ENCODE results near the gene LGR5. TPM values are rescaled to one million over a fixed set of nuclear protein-coding genes. Genes with fewer than 3 reads are reported as not detected.

The LGR5 gene
- total and polyA plus RNA-seq, 2 donors (not counting 1 experiment from before 2014, with no cell fraction given), result not detected

GRCh38 chr12:71578694-71579258 lies 139.2 kb downstream of the LGR5 start:
- H3K27ac ChIP-seq (ENCODE audit: insufficient read depth, low read length), result no peak overlapping the region
- H3K4me2 ChIP-seq (ENCODE audit: extremely low read depth, insufficient read depth, low read length), result no peak overlapping the region
- no peak overlapping the region for H3K9ac ChIP-seq (ENCODE audit: insufficient read depth, low read length)
- H3K36me3 ChIP-seq (ENCODE audit: control insufficient read depth, insufficient read depth, low read length), result no peaks in the 10 kb centered on the region
- H3K27me3 ChIP-seq (ENCODE audit: control insufficient read depth, insufficient read depth, low read length), result no peaks in the 10 kb centered on the region
- H3K79me2 ChIP-seq (ENCODE audit: control insufficient read depth, insufficient read depth, low read length), result no peaks in the 10 kb centered on the region
- no peak for DNase-seq (ENCODE audit: low read depth in 2 of 2)
- H4K20me1 ChIP-seq (ENCODE audit: control insufficient read depth, extremely low read depth, insufficient read depth, low read length), result no peaks in the 10 kb centered on the region
- H3K4me3 ChIP-seq (replicated peaks in 1 of 4; ENCODE audit: control extremely low read depth in 1 of 4, insufficient read depth in 1 of 4, low read depth in 3 of 4, low read length in 4 of 4), result no peak overlapping the region
- H3K4me1 ChIP-seq (ENCODE audit: control insufficient read depth, extremely low read depth, insufficient read depth, low read length), result no peaks in the 10 kb centered on the region
- no peak overlapping the region for H2AFZ ChIP-seq (ENCODE audit: low read length)
- TF ChIP-seq EZH2 (IDR thresholded peaks at IDR 0.05; ENCODE audit: low read length, missing control alignments) (no peak), CTCF (conservative IDR thresholded peaks at IDR 0.05 in 1 of 2, IDR thresholded peaks at IDR 0.05 in 1 of 2; ENCODE audit: low read depth in 1 of 2, low read length in 2 of 2) (no peak)
- no peaks in the 10 kb centered on the region for H3K9me3 ChIP-seq (ENCODE audit: control insufficient read depth, insufficient read depth, low read depth, low read length)

- Histone ChIP-seq H3K9ac (ENCODE audit: insufficient read depth, low read length) (no peak overlapping the region), H4K20me1 (ENCODE audit: control insufficient read depth, extremely low read depth, insufficient read depth, low read length) (no peaks in the 10 kb centered on the region), H3K4me1 (ENCODE audit: control insufficient read depth, extremely low read depth, insufficient read depth, low read length) (no peaks in the 10 kb centered on the region)
Measured at GRCh38 chr12:71581206-71581605, 141.6 kb downstream of the LGR5 start.

GRCh38 chr12:71582925-71583324 lies 143.3 kb downstream of the LGR5 start:
- H3K9me3 ChIP-seq (ENCODE audit: control insufficient read depth, insufficient read depth, low read depth, low read length), result no peaks in the 10 kb centered on the region
- H3K4me1 ChIP-seq (ENCODE audit: control insufficient read depth, extremely low read depth, insufficient read depth, low read length), result no peaks in the 10 kb centered on the region
- no peak overlapping the region for H3K4me3 ChIP-seq (replicated peaks in 1 of 4; ENCODE audit: control extremely low read depth in 1 of 4, insufficient read depth in 1 of 4, low read depth in 3 of 4, low read length in 4 of 4)
- no peaks in the 10 kb centered on the region for H3K79me2 ChIP-seq (ENCODE audit: control insufficient read depth, insufficient read depth, low read length)
- no peaks in the 10 kb centered on the region for H4K20me1 ChIP-seq (ENCODE audit: control insufficient read depth, extremely low read depth, insufficient read depth, low read length)
- no peak overlapping the region for H3K27ac ChIP-seq (ENCODE audit: insufficient read depth, low read length)
- H3K9ac ChIP-seq (ENCODE audit: insufficient read depth, low read length), result no peak overlapping the region
- H3K36me3 ChIP-seq (ENCODE audit: control insufficient read depth, insufficient read depth, low read length), result no peaks in the 10 kb centered on the region
- no peak for DNase-seq (ENCODE audit: low read depth in 2 of 2)
- no peak for TF ChIP-seq EZH2 (IDR thresholded peaks at IDR 0.05; ENCODE audit: low read length, missing control alignments)
- no peak for TF ChIP-seq CTCF (conservative IDR thresholded peaks at IDR 0.05 in 1 of 2, IDR thresholded peaks at IDR 0.05 in 1 of 2; ENCODE audit: low read depth in 1 of 2, low read length in 2 of 2)
- H2AFZ ChIP-seq (ENCODE audit: low read length), result no peak overlapping the region
- no peak overlapping the region for H3K4me2 ChIP-seq (ENCODE audit: extremely low read depth, insufficient read depth, low read length)
- no peaks in the 10 kb centered on the region for H3K27me3 ChIP-seq (ENCODE audit: control insufficient read depth, insufficient read depth, low read length)

More at GRCh38 chr12:71581206-71581605, 141.6 kb downstream of the LGR5 start:
- no peaks in the 10 kb centered on the region for H3K27me3 ChIP-seq (ENCODE audit: control insufficient read depth, insufficient read depth, low read length)
- H3K27ac ChIP-seq (ENCODE audit: insufficient read depth, low read length), result no peak overlapping the region
- H3K36me3 ChIP-seq (ENCODE audit: control insufficient read depth, insufficient read depth, low read length), result no peaks in the 10 kb centered on the region
- no peaks in the 10 kb centered on the region for H3K9me3 ChIP-seq (ENCODE audit: control insufficient read depth, insufficient read depth, low read depth, low read length)
- H2AFZ ChIP-seq (ENCODE audit: low read length), result no peak overlapping the region
- no peak for TF ChIP-seq CTCF (conservative IDR thresholded peaks at IDR 0.05 in 1 of 2, IDR thresholded peaks at IDR 0.05 in 1 of 2; ENCODE audit: low read depth in 1 of 2, low read length in 2 of 2)
- no peak for TF ChIP-seq EZH2 (IDR thresholded peaks at IDR 0.05; ENCODE audit: low read length, missing control alignments)
- peak in 1 of 2 donors; percentile 71 for DNase-seq (ENCODE audit: low read depth in 2 of 2)
- no peak overlapping the region for H3K4me2 ChIP-seq (ENCODE audit: extremely low read depth, insufficient read depth, low read length)
- no peak overlapping the region for H3K4me3 ChIP-seq (replicated peaks in 1 of 4; ENCODE audit: control extremely low read depth in 1 of 4, insufficient read depth in 1 of 4, low read depth in 3 of 4, low read length in 4 of 4)
- H3K79me2 ChIP-seq (ENCODE audit: control insufficient read depth, insufficient read depth, low read length), result no peaks in the 10 kb centered on the region
